Measurements from ENCODE around the gene MBD3L5.

The MBD3L5 gene

DNA sequence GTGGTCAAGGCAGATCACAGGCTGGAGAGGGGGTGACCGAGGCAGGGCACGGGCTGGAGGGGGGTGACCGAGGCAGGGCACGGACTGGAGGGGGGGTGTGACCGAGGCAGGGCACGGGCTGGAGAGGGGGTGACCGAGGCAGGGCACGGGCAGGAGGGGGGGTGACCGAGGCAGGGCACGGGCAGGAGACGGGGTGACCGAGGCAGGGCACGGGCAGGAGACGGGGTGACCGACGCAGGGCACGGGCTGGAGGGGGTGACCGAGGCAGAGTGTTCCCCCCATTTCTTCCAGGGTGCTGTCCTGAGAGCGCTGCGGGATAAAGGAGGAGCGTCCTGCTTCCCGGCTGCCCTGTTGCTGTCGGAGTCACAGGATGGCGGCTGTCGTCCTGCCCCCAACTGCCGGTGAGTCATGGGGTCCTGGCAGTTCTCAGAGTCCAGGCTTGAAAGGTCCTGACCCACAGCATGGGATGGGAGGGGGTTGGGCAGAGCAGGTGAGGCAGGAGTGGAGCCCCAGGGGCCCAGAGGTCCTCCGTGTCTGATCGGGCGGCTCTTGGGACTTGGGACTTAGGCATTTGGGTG is 44.4 kb downstream of the MBD3L5 start:
- H3K27ac ChIP-seq: no peak overlapping the region
- TF ChIP-seq ZFX (IDR thresholded peaks at IDR 0.05): no peak
- TF ChIP-seq, protein P1, sequence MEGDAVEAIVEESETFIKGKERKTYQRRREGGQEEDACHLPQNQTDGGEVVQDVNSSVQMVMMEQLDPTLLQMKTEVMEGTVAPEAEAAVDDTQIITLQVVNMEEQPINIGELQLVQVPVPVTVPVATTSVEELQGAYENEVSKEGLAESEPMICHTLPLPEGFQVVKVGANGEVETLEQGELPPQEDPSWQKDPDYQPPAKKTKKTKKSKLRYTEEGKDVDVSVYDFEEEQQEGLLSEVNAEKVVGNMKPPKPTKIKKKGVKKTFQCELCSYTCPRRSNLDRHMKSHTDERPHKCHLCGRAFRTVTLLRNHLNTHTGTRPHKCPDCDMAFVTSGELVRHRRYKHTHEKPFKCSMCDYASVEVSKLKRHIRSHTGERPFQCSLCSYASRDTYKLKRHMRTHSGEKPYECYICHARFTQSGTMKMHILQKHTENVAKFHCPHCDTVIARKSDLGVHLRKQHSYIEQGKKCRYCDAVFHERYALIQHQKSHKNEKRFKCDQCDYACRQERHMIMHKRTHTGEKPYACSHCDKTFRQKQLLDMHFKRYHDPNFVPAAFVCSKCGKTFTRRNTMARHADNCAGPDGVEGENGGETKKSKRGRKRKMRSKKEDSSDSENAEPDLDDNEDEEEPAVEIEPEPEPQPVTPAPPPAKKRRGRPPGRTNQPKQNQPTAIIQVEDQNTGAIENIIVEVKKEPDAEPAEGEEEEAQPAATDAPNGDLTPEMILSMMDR (conservative IDR thresholded peaks at IDR 0.05): no peak

DNA sequence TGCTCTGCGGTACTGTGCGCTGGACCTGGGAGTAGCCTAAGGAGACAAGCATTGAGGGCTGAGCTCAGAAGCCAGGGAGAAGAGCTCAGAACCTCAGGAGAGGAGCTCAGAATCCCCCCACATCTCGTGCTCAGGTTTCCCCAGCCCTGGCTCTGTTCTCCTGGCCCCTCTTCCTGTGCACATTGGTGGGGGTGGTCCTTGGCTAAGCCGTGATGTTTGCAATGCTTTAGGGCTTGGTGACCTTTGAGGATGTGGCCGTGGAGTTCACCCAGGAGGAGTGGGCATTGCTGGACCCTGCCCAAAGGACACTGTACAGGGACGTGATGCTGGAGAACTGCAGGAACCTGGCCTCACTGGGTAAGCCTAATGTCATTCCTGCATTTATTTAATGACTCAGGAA is 45.8 kb downstream of the MBD3L5 start:
- H3K27ac ChIP-seq: no peak overlapping the region
- TF ChIP-seq, protein P1 (conservative IDR thresholded peaks at IDR 0.05): no peak

DNA sequence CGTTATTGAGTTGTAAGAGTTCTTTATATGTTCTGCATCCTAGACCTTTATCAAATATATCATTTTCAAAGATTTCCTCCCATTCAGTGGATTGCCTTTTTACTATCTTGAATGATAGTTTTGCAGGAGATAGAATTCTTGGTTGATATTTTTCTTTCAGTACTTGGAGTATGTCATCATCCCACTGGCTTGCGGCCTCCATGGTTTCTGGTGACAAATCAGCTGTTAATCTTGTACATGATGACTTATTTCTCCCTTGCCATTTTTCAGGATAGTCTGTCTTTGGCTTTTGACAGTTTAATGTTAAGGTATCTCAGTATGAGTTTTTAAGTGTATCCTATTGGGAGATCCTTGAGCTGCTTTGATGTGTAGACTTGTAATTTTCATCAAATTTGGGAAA is 47.6 kb downstream of the MBD3L5 start:
- H3K27ac ChIP-seq: no peak overlapping the region
- TF ChIP-seq, protein P1 (conservative IDR thresholded peaks at IDR 0.05): no peak
- no peak for TF ChIP-seq ZFX (IDR thresholded peaks at IDR 0.05)

Data from C4-2B (cell line).